Measurements from ENCODE around the gene MTG1.
"Not testable (repeated sequence)": the region's sequence is repeated elsewhere in the genome, so short reads cannot be mapped to it uniquely, and the experiment has no call there.

MTG1 gene

DNA sequence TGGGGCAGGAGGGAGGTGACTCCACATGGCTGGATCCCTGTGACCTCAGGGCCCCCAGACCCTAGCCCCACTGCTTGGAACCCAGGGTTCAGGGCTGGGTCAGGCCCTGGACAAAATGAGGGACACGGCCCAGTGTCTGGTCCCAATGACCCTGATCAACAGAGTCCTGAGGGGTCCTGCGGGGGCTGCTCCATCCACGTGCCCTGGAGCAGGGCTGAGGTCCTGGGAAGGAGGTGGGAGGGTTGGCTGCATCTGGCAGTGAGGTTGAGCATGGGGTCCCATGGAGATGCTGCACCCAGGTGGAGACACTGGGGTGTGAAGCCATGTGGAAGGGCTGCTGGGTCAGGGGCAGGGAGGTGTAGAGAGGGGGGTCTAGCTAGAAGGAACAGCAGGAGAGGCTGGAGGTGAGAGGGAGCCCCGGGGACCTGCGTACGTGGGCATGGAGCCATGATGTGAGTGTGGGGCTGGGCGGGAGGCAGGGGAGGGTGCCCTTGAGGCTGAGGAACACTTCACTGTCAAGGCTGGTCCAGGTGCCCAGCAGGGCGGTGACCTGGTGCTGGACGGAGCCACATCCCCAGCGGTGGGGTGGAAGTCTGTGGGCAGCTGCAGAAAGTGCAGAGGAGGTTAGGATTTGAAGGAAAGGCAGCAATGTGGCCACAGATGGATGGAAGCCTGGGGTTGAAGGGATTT is 60.4 kb downstream of the MTG1 start:
- DNase-seq = no peak

DNA sequence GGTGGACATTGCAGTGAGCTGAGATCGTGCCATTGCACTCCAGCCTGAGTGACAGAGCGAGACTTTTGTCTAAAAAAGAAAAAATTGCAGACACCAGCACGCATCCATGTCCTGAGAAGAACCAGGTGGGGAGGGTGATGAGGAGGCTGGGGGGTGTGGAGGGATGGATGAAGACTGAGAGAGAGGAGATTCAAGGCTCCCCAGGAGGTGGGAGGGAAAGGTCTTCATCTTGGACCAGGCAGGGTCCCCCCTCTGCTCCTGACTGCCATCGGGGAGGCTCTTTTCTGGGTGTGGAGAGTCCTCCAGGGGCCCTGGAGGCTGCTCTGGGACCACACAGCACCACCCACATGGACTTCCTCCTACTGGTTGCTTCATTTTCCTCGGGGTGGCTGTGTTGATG is 61.2 kb downstream of the MTG1 start:
- no peak for DNase-seq

DNA sequence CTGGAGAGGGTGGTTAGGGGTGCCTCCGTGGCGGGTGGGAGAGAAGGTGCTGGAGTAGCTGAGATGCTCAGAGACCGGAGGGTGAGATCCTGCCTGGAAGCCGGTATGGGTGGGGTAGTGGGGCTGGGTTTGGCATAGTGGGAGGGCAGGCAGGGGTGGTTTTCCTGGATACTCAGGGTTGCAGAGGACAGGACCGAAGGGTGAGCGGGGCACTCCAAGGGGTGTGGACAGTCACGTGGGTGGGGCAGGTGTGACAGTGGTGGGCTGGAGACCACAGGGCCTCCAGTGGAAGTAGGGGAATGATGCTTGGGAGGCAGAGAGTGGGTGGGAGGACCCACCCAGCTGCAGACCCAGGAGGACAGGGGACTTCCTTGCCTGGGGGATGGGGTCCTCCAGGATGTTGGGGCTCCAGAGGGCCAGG is 61.7 kb downstream of the MTG1 start:
- no peak for DNase-seq

DNA sequence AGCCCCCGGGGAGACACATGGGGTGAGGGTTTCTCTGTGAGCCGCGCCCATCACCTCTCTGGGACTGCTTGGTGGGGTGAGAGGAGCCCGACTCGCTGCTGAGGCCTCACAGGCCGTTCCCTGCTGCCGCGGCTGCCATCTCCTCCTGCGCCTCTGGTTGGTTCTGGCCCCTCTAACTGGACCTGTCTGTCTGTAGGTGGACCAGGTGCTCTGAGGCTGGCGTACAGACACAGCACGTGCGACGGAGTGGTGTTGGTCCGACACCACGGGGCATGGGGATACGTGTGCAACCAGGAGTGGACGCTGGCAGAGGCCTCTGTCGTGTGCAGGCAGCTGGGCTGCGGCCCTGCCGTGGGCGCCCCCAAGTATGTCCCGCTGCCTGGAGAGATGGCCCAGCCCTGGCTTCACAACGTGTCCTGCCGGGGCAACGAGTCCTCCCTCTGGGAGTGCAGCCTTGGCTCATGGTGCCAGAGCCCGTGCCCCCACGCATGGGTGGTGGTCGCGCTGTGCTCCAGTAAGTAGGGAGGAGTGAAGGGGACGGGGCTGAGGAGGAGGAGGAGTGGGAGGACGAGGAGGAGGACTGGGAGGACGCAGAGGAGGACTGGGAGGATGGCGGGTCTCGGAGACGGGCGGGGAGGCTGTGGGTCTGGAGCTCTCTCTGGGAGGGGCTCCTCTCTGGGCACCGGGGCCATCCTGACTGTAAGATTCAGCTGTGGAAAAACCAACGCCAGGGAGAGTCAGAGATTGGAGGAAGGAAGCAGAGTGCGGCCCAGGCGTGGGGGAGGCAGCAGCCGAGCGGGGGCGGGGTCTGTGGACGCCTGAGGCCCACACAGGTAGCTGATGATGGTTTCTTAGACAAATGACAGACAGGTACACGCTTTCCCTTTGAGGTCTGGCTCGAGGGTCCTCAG is 62.3 kb downstream of the MTG1 start:
- no peak for DNase-seq

DNA sequence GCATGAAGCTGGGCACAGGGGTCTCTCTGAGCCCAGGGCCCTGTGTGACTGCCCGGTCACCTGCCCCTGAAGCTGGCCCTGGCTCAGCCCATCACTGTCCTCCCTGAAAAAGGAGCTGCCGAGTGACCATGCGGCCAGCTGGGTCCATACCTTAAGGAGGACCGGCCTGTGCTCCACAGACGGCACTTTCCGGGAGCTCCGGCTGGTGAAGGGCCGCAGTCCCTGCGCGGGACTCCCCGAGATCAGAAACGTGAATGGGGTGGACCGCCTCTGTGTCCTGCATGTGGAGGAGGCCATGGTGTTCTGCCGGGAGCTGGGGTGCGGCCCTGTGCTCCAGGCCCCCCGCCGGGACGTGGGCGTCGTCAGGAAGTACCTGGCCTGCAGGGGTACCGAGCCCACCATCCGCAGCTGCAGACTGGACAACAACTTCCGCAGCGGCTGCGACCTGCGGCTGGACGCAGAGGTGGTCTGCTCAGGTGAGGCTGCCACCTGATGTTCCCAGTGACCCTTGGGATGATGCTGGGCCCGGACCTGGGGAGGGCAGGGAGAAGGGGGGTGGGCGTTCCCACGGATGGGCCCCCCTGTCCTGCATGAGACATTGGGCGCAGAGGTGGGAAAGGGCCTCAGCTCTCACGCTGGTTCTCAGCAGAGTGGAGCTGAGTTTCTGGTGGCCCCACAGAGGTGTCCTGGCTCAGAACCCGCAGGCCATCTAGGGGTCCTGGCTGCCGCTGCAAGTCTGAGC is 63.3 kb downstream of the MTG1 start:
- no peak for DNase-seq

DNA sequence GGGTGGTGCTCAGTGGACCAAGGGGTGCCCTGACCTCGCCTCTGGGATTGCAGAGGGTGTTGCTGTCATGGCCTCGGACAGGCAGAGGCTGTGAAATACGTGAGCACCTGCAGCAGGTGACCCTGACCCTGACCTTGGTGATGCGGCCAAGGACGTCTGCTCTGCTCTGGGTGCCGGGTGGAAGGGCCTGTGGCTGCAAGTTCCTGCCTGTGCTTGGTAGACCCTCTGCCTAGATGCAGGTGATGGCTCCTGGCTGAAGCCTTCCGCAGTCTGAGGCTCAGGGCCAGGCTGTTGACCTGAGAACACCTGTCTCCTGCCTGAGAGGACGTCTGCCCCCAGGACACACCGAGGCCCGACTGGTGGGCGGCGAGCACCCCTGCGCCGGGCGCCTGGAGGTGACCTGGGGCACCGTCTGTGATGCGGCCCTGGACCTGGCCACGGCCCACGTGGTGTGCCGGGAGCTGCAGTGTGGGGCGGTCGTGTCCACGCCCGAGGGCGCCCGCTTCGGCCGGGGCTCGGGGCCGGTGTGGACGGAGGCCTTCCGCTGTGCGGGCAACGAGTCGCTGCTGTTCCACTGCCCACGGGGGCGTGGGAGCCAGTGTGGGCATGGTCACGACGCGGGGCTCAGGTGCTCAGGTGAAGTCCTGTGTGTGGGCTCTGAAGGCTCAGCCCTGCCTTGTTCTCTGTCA is 64.2 kb downstream of the MTG1 start:
- DNase-seq = no peak

DNA sequence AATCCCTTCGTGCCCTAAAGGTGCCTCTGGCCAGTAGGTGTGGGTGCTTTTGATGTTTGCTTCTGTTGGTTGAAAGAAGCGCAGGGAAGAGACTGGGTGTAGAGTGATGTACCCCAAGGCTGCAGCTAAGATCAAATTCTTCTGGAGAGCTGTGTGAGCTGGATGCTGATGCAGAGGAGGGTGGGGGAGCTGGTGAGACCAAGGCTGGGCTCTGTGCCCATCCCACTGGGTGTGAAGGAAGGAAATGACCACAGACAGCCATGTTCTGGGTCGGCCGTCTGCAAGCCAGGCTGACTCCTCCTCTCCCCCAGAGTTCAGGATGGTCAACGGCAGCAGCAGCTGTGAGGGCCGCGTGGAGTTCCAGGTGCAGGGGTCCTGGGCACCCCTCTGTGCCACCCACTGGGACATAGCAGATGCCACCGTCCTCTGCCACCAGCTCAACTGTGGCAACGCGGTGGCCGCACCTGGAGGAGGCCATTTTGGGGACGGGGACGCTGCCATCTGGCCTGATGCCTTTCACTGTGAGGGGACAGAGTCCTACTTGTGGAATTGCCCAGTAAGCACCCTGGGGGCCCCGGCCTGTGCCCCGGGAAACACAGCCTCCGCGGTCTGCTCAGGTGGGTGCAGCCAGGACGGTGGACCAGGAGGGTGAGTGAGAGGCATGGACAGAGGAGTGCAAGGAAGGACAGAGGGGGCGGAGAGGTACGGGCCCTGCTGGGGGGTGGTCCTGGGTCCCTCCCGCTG is 64.9 kb downstream of the MTG1 start:
- DNase-seq = no peak

DNA sequence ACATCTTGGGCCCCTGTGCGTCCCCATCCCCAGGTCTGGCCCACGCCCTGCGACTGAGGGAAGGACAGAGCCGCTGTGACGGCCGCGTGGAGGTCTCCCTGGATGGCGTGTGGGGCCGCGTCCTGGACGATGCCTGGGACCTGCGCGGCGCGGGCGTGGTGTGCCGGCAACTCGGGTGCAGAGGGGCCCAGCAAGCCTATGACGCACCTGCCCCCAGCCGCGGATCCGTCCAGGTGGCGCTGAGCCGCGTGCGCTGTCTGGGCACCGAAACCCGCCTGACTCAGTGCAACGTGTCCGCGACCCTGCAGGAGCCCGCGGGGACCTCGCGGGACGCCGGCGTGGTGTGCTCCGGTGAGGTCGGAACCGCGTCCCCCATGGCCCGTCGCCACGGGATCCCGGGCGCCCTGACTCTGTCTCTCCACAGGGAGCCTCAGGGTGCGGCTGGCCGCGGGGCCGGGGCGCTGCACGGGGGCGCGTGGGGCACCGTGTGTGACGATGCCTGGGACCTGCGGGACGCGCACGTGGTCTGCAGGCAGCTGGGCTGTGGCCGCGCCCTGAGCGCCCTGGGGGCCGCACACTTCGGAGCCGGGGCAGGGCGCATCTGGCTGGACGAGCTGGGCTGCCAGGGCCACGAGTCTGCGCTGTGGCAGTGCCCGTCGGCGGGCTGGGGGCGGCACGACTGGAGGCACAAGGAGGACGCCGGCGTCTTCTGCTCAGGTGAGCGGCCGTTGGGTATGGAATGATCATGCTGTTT is 65.7 kb downstream of the MTG1 start:
- DNase-seq = no peak

DNA sequence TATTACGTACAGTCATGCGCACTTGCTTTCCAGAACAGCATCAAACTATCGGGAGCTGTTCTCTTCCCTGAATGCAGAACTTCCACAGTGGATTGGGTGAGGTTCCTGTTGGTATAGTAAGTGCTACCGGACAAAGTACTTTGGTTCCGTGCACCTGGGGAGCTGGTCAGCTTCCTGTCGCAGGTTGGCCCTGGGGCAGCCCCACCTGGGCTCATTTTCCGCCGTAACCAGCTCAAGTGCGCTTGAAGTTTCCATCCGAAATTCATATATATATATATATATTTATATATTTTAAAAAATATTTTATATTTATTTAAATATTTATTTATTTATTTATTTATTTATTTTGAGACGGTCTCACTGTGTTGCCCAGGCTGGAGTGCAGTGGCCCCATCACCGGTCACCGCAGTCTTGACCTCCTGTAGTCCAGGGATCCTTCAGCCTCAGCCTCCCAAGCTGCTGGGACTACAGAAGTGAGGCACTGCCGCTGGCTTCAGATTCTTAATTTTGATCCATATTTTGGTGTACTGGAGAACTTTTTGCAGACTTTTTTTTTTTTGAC is 66.3 kb downstream of the MTG1 start:
- DNase-seq = no peak

DNA sequence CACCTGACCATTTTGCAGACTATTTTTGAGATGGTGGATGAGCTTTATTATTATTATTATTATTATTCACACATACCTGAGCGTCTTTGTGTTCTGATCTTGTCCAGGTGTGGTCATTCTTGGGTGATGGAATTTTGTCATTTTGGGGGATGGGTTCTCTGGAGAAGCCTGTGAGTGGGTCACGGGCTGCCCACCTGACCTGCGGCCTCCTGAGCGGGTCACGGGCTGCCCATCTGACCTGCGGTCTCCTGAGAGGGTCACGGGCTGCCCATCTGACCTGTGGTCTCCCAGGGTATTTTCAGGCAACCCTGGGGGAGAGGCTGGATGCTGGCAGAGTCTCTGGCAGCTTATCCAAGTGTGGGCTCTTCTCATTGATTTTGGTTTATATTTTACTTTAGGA is 67.1 kb downstream of the MTG1 start:
- DNase-seq = no peak

DNA sequence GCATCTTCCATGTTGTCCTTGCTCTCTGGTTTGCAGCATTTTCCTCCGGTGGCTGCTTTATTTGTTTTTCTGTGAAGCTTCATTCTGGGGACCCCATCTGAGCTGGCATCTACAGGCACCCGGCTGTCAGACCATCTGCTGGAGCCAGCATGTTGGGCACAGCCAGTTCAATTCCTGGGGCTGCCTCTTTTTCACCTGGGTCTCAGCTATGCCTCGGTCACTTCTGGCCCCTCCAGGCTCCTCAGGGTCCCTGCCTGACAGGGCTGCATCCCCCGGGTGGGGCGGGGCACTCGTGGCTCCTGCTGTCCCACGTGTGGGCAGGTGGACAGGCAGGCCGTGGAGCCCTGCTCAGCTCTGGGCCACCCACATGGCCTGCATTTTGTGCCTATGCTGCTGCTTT is 67.9 kb downstream of the MTG1 start:
- DNase-seq = no peak

DNA sequence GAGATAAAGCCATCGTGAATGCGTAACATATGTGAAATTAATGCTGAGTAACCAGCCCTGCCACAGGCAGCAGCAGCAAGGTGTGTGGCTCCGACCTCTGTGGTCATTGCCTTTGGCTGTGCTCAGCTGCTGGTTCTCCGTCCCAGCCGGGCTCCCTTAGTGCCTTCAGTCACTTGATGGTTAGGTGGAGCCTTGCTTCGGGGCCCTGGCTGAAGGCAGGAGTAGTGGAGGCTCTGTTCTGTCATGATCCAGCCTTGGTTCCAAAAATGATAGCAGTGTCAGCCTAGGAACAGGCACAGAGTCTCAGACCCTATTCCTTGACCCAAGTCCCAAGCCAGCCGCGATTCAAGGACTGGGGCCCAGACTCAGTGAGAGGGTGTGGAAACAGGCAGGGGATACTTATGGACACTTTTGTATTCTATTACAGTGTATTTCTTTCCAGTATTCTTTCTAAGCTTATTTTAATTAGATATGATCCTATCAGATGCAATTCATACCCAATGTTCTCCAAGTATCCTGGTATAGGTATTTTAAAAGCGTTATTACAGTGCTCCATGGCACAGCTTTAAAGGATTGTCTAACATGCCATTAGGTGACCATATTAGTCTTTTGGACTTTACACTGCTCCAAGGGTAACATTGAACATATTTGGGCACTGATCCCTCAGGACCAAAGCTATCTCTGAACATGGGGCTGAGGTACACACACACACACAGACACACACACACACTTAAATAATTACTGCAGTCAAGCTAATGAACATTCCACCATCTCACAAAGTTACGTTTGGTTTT is 68.8 kb downstream of the MTG1 start:
- no peak for DNase-seq

DNA sequence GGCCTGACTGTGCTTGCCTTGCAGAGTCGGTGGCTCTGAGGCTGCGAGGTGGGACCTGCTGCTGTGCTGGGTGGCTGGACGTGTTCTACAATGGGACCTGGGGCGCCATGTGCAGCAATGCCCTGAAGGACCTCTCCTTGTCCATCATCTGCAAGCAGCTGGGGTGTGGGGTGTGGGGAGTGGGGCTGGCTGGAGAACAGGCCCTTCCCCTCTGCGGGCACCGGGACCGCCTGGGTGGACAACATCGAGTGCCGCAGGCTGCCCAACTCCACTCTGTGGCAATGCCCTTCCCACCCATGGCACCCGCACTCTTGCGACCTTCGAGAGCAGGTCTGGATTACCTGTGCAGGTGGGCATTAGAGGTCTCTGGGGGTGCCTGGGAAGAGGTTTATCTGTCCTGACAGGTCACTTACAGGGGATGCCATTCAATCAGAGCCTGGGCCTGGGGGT is 70.7 kb downstream of the MTG1 start:
- no peak for DNase-seq

DNA sequence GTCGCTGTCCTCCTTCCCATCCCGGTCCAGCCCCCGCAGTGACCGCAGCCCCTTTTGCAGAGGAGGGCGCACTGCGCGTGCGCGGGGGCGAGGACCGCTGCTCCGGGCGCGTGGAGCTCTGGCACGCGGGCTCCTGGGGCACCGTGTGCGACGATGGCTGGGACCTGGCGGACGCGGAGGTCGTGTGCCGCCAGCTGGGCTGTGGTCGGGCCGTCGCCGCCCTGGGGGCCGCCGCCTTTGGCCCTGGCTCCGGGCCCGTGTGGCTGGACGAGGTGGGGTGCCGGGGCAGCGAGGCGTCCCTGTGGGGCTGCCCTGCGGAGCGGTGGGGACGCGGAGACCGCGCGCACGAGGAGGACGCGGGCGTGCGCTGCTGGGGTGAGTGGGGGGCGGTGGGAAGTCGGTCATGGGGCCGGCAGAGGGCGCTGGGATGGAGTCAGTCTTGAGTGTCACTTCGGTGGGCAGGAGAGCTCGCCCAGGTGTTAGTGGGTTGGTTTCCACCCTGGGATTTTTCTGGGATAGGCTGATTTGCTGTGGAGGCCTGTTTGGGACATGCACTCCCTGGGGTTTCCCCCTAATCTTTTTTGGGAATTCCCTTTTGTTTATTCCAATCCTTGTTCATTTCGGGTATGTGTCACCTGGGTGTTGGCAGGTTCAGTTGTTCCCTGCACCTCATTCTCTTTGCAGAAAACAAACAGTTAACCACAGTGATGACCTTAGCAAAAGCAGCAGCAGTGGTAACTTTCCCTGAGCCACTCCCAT is 71.4 kb downstream of the MTG1 start:
- no peak for DNase-seq

DNA sequence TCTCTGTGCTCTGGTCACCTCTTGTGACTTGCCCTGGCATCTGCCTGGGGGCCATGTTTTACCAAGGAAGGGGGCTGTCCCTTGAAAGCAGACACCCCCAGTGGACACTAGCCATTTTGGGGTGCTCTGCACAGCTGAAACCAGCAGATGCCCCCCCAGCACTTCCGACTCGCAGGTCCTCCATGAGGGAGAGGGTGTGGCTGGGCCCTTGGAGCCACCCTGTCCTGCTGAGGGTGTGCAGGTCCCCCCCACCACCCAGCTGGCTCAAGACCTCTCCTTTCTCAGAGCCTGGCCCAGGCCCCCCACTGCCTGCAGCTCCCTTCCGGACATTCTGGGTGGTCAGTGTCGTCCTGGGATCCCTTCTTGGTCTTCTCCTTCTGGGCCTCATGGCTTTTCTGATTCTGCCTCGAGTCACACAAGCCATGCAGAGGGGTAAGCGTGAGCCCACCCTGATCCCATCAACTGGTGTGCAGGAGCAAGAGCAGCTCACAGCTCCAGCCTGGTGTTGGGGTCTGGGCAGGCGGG is 72.1 kb downstream of the MTG1 start:
- no peak for DNase-seq

DNA sequence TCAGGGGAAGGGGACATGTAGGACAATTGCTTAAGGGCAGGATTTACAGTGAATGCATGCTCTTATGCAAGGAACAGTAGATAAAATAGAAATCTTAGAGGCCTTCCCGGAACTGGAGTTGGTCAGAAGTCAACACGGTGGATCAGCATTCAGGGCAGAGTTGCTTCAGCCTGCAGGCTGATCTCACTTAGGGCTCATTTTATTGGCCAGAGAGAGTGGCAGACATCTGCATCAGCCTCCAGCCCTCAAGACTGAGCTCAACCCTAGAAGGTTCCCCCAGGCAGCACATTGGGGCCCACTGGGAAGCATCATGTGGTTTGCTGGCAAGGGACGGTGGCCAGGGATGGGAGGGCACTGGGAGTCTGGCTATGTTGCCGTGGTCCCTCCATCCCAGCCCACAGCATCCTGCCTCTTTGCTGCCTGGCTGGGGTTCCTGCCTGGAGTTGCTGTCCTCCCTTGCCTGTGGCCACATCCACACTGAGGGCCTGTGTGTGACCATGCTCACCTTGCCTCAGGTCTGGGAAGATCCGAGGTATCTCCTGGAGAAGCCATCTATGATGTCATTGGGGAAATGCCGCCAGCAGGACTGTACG is 72.8 kb downstream of the MTG1 start:
- no peak for DNase-seq

DNA sequence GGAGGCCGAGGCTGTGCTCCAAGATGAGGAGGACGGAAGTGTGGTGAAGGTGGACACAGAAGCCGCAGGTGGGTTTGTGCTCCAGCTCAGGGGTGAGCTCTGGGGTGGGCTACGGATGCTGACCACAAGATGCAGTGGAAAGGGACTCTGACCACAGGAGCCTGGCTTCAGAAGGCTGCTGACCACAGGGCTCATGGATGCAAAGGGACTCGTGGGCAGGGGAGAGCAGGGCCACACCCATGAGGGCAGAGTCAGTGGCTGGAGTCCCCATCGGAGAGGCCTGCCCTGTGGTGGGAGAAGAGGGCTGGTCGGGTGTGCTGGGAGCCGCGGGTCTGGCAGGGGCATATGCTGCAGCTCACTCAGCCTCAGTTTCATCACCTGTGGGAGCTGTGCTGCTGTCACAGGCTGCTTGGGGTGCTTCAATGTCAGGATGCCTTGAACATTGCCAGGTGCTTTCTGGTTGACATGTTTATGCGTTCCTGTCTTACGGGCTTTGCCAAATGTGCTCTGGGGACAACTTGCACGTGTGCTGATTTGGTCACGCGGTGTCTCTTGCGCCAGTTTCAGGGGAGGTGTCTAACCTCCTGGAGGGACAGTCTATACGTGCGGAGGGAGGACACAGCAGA is 73.4 kb downstream of the MTG1 start:
- no peak for DNase-seq

DNA sequence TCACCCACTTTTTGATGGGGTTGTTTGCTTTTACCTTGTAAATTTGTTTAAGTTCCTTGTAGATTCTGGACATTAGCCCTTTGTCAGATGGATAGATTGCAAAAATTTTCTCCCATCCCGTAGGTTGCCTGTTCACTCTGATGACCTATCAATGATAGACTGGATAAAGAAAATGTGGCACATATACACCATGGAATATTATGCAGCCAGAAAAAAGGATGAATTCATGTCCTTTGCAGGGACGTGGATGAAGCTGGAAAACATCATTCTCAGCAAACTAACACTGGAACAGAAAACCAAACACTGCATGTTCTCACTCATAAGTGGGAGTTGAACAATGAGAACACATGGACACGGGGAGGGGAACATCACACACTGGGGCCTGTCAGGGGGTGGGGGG is 75.2 kb downstream of the MTG1 start:
- not testable (repeated sequence) for DNase-seq
